Measurements from ENCODE around the gene SLC15A5.

- no peak for TF ChIP-seq CTCF (IDR thresholded peaks at IDR 0.05)
- no peak for TF ChIP-seq POLR2AphosphoS5 (IDR thresholded peaks at IDR 0.05)
Measured at GRCh38 chr12:16218934-16219751, 58.3 kb downstream of the SLC15A5 start.
